Activated CD4-positive, CD25-positive, alpha-beta regulatory T cell treated with anti-CD3 and anti-CD28 coated beads, Interleukin-2, amount 50 U/mL, for 72 hours (primary cell): ENCODE data around the gene SIX4.
"Not testable (repeated sequence)": the region's sequence is repeated elsewhere in the genome, so short reads cannot be mapped to it uniquely, and the experiment has no call there.

ENCODE experiments used
- DNase-seq: peaks from one replicate; pipeline ENCODE4 v3.0.0; 2021

SIX4 gene

GRCh38 chr14:60723907-60724618 lies at the start of gene SIX4:
TSS of gene SIX4 (minus strand) at chr14:60724351. CDS start at chr14:60724074, 277 bp downstream.
- no peak for DNase-seq

GRCh38 chr14:60773558-60773957 lies 49.4 kb upstream of the SIX4 start:
- DNase-seq: no peak

GRCh38 chr14:60771117-60771516 lies 47.0 kb upstream of the SIX4 start:
- no peak for DNase-seq

DNA sequence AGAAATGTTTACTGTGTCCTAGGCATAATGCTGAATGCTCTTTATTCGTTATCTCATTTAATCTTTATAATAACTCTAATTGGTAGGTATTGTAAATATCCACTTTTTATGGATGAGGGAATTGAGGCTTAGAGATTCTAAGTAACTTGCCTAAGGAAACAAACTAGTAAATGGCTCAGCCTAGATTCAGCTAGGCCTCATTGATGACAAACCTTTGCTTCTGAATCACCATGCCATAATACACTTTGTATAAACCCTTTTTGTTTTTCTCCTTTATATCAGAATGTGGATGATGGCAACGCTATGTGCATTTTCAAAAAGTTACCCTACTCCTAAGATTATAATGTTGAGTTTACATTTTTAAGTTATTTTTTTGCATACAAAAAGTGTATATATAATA lies 44.5 kb upstream of the SIX4 start:
- DNase-seq: no peak

DNA sequence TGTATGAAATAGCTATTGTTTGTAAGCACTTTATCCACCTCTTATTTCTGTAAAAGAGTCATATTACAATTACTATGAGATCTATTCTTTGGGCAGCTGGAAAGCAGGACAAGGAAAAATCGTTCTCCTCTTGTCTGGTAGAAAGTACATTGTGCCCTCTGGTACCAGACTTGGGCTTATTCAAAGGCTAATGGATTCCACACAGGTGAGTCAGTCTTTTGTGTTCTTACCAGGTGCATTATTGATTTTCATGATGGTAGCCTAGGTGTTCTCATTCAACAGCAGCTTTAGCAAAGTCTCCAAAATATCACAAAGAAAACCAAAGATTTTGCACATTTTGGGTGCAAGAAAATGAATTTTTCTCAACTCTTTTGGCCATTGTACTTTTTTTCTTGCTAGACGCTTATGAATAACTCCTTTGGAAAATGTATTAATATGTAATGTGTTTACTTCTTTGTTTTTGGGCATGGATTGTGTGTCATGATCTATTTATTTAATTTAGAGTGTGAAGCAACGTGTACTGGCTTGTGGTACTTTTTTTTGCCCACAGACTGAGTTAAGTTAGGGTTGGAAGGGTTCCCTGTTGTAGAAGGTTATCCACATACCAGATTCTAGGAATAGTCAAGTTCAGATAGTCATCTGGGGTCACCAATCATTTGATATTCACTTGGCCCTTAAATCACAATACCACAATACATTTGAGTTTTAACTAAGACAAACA lies 36.7 kb upstream of the SIX4 start:
- DNase-seq: no peak

DNA sequence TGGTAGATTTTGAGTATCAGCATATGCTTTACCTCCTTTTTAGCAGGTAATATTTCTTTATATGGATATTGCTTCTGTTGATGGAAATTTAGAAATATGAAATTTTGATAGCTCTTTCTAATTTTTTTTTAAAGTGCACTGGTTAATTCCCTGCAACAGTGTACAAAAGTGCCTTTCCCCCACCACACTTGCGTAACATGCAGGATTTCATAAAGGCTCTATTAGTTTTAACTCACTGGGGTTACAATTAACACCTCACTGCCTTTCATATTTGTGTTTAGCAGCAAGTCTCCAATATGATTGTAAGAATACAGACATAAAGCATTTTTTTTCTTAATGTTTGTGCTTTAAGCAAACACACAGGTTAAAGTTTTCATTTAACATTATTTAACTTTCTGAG lies 36.1 kb upstream of the SIX4 start:
- DNase-seq: no peak

- DNase-seq: no peak
Observed at GRCh38 chr14:60758885-60759284, 34.7 kb upstream of the SIX4 start.

- no peak for DNase-seq
Observed at GRCh38 chr14:60757567-60758002, 33.4 kb upstream of the SIX4 start.

GRCh38 chr14:60756847-60757246 lies 32.7 kb upstream of the SIX4 start:
- no peak for DNase-seq

DNA sequence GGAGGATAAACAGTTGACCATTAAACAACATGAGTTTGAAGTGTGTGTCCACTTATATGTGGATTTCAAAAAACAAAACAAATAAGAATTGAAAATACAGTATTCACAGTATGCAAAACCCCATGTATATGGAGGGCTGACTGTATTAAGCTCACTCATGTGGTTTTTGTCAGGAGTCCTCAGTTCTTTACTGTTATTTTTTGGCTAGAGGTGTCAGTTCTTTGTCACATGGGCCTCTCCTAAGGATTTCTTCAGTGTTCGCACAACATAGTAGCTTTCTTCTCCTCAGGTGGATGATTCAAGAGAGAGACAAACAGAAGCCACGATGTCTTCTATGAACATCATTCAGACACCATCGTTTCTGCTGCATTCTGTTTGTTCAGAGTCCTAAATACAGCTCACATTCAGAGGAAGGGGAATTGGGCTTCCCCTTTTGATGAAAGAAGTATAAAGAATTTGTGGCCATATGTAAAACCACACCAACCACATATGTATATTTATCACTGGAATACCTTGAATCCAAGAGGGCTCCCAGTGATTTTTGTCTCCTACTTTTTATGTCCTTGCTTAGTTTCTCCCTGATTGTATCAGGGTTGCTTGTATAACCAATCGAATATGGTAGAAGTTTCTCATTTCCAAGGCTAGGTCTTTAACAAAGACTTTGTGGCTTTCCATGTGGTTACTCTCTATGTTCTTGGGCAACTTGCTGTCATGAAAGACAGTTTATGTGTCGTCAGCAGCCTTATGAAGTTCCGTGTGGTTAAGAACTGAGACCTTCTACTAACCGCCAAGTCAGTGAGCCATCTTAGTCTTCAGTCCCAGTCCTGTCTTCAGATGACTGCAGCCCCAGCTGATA lies 29.3 kb upstream of the SIX4 start:
- no peak for DNase-seq

DNA sequence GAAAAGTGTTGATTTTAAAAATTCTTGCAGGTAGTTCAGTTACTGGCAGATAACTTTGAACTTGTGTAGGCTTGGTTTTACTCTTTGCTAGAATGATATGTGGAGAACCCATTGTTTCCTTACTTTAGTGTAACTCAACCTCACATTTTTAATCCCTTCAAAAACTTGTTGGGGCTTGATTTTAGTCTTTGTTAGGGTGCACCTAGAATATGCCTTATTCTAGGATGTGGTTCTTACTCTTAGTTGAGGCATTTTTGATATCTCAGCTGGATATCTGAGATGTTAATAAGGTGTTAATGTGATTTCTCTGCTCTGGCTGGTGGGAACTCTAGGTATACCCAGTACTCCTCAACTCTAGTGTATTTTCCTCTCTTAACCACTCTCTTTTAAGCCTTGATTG lies 20.4 kb upstream of the SIX4 start:
- no peak for DNase-seq

DNA sequence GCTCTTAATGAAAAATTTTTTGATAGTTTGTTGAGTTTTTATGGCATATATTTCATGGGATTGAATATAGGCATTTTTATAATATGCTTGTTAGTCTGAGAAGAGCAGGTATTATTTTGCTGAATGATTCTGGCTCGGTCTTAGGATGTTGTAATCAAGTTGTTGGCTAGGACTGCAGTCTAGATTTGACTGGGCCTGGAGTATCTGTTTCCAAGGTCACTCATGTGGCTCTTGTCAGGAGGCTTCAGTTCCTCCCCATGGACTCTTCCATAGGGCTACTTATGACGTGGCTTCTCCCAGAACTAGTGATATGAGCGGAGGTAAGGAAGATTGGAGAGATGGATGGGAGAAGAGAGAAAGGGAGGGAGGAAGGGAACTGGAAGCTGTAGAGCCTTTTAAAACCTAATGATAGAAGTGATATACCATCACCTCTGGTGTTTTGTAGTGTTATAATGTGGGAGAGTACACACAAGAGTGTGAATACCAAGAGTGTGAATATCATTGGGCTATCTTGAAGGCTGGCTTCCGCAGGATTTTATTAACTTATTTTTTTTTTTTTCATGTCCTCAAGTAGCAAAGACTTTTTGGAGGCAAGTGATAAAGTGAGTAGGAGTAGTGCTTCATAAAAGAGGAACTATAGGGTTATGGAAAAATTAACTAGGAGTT lies 14.8 kb upstream of the SIX4 start:
- DNase-seq: no peak

DNA sequence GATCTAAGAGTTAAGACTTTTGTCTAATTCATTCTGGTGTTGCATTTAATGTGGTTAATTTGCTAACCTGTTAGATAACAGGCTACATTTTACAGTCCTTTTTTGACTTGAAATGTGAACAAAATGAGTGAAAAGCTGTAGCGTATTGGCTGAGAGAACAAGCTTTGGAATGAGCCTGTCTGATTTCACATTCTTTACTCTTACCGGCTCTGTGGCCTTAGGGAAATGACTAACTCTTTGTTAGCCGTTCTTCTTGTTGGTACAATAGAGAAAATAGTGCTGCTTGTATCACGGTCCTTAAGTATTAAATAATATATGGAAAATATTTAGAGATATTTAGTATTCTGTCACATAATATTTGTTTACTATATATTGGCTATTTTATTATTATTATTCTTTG lies 12.3 kb upstream of the SIX4 start:
- DNase-seq: no peak

GRCh38 chr14:60735416-60735815 lies 11.3 kb upstream of the SIX4 start:
- no peak for DNase-seq

DNA sequence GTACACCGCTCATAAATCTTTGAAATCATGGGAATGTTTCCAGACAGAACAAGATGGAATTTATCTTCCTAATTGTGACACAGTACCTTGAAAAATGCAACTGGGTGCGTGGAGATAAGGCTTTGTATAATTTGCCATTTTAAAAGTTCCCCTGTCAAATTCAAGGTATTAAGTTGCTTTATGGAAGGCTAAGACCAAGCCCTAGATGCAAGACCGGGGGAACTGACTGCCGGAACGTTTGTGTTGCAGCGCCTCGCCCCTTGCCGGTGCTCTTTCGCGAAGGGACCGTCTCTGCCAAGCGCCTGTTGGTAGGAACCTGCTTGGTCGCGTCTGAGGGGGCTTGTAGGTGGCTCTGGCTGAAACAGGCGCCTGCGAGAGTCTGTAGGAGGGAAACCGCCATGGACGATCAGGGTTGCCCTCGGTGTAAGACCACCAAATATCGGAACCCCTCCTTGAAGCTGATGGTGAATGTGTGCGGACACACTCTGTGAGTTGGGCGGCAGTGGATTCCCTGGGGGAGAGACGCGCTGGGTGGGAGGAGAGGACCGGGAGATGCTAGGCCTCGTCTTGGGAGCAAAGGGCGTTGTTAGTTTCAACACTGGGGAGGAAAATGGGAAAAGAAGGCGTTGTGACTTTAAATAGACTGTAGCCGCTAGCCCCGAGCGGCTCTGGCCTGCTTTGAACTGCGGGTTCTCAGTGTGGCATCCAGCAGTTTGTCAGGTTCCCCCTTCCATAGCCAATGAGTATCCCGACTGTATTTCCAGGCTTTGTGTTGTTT lies 10.5 kb upstream of the SIX4 start, which contains the start of gene MNAT1:
TSS of gene MNAT1 (plus strand) at position 297 of the 778 bp plus-strand sequence. CDS start at position 399, 102 bp downstream.
- DNase-seq: peak; percentile 66

DNA sequence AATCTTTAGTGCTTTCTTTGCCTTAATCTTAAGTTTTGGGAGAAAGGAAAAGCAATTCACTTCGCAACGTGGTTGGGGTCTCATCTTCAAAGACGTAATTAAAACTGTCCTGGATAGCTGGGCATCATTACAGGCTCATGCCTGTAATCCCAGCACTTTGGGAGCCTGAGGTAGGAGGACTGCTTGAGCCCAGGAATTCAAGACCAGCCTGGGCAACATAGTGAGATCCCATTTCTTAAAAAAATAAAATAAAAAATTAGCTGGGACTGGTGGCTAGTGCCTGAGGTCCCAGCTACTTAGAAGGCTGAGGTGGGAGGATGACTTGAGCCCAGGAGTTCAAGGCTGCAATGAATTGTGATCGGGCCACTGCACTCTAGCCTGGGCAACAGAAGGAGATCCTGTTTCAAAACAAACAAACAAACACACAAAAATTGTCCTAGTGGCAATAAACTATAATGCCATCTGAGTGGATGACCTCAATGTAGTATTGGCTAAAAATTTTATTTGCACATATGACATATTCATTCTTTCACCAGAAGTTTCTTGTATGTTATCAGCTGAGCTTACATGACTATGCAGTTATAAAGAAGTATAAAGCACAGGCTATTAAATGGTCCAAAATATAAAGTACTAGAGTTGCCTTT lies 8.8 kb upstream of the SIX4 start:
- no peak for DNase-seq

DNA sequence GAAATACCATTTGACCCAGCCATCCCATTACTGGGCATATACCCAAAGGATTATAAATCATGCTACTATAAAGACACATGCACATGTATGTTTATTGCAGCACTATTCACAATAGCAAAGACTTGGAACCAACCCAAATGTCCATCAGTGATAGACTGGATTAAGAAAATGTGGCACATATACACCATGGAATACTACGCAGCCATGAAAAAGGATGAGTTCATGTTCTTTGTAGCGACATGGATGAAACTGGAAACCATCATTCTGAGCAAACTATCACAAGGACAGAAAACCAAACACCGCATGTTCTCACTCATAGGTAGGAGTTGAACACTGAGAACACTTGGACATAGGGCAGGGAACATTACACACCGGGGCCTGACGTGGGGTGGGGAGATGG lies 7.1 kb upstream of the SIX4 start:
- not testable (repeated sequence) for DNase-seq

DNA sequence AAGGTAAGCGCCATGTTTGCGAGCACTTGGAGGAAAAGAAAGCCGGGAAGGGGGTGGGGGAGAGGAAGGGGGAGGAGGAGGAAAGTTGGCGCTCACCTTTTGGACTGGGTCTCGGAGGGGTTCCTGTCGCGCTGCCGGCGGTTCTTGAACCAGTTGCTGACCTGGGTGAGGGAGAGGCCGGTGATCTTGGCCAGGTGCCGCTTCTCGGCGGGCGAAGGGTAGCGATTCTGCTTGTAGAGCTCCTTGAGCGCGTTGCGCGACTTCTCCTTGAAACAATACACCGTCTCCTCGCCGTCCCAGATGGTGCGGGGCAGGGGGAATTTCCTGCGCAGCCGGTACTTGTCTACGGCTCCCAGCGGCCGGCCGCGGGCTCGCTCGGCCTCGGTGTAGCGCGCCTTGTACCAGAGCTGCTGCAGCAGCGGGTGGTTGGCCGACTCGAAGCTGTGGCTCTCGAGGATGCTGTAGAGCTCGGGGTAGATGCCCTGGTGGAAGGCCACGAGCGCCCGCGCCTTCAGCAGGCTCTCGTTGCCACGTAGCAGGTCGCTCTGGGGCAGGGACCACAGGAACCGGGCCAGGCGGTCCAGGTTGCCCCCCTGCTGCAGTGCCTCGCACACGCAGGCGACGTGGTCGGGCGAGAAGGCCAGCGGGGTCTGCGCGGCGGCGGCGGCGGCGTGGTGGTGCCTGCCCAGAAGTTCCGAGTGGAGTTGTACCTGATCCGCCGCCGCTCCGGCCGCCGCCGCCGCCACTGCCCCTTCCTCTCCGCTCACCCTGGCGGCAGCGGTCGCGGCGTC lies 840 bp downstream of the SIX4 start:
- peak; percentile 34 for DNase-seq

DNA sequence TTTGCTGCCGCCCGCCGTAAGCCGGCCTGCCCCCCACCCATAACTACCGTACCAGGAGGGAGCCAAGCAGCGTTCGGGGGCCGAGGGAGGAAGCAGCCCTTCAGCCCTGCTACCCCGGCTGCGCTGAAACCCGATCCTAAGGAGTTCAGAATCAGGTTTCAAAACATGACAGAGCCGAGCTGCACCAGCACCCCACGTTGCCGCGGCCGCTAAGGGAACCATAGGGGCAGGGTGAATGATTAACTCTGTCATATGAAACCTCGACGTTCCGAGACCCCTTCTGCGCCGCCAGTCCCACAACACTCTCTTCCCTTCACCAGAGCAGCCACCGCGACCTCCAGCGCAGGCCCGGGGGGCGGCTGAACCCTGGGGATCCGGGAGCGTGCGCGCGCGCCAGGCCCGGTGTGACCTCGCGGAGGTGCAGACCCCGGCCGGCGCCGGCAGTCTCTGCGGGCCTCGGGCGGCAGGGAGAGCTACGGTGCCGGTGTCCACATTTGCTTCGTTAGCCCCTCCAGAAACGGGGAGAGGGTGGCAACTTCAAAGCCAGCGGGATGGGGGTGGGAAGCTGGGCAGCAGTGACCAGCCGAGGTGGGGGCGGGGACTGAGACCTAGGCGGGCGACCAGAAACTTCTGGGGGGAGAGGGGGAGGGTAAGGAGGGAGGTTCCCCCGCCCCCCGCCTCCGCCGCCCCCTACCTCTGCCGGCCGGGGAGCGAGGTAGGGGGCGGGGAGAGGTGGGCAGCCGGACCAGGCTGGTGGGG lies 1.6 kb downstream of the SIX4 start:
- DNase-seq: no peak

GRCh38 chr14:60722107-60722356 lies 2.1 kb downstream of the SIX4 start:
- no peak for DNase-seq
